SJCRH30 (cell line): ENCODE results near the gene GTF2H2C. TPM values are rescaled to one million over a fixed set of nuclear protein-coding genes. Genes with fewer than 3 reads are reported as not detected.
"Not testable (repeated sequence)": the region's sequence is repeated elsewhere in the genome, so short reads cannot be mapped to it uniquely, and the experiment has no call there.

ENCODE experiments used
- DNase-seq, 2 experiments: peaks; one replicate each; pipeline ENCODE4 v3.0.0-alpha.2; 2015 to 2020
- H3K27ac ChIP-seq: fragments of 250-450 bp; sonication (Bioruptor Pico); 2 replicates; pipeline ENCODE4 v1.5.1; 2020; ENCODE audit warnings: mild to moderate bottlenecking, moderate library complexity
- H3K27me3 ChIP-seq: fragments of 250-450 bp; sonication (Bioruptor Pico); 2 replicates; pipeline ENCODE4 v1.5.1; 2020; ENCODE audit warnings: mild to moderate bottlenecking, moderate library complexity
- H3K36me3 ChIP-seq: fragments of 250-450 bp; sonication (Bioruptor Pico); 2 replicates; pipeline ENCODE4 v1.5.1; 2020; ENCODE audit warnings: mild to moderate bottlenecking, moderate library complexity
- H3K4me1 ChIP-seq: fragments of 250-450 bp; sonication (Bioruptor Pico); 2 replicates; pipeline ENCODE4 v1.5.1; 2020; ENCODE audit warnings: mild to moderate bottlenecking, moderate library complexity
- H3K4me3 ChIP-seq: fragments of 250-450 bp; sonication (Bioruptor Pico); 2 replicates; pipeline ENCODE4 v1.5.1; 2020; ENCODE audit warnings: mild to moderate bottlenecking, moderate library complexity
- H3K9me3 ChIP-seq: fragments of 250-450 bp; sonication (Bioruptor Pico); replicated peaks from 2 replicates; pipeline ENCODE4 v1.5.1; 2020; ENCODE audit warnings: mild to moderate bottlenecking, moderate library complexity
- total RNA-seq: library from RNA; depleted of rRNA; stranded (reverse); fragments of >200 nt; shearing (Covaris generic); gene quantifications from 2 replicates; pipeline ENCODE4 v1.2.3, GENCODE V29; 2014; rRNA removed

The GTF2H2C gene
- total RNA-seq = 99.2 and 109 TPM in 2 replicates

- peak within 1 kb of the TSS; percentile 64 for H3K4me3 ChIP-seq
- not testable (repeated sequence) for H3K9me3 ChIP-seq
- peak; percentile 85 to 87 for DNase-seq
These were observed at the start of gene GTF2H2C for GRCh38 chr5:69559908-69560330. Gene GTF2H2C, plus strand, starts transcription at chr5:69560191. Its CDS starts 4,942 bp downstream, at chr5:69565133.

GRCh38 chr5:69510694-69511093 lies 49.3 kb upstream of the GTF2H2C start:
- H3K4me3 ChIP-seq = no peak overlapping the region
- H3K4me1 ChIP-seq = no peaks in the 10 kb centered on the region
- no peak overlapping the region for H3K27ac ChIP-seq
- DNase-seq = no peak
- peaks cover 10% of the 10 kb centered on the region for H3K36me3 ChIP-seq
- H3K27me3 ChIP-seq = no peaks in the 10 kb centered on the region
- H3K9me3 ChIP-seq = peaks cover 7% of the 10 kb centered on the region; the same call in 1 of the 2 replicates

More at GRCh38 chr5:69559908-69560330, at the start of gene GTF2H2C:
- not testable (repeated sequence) for H3K4me1 ChIP-seq, H3K27me3 ChIP-seq, H3K36me3 ChIP-seq
- H3K27ac ChIP-seq = peak within 1 kb of the TSS; percentile 66

- peaks cover 2% of the 10 kb centered on the region for H3K4me1 ChIP-seq
- H3K9me3 ChIP-seq = peaks cover 7% of the 10 kb centered on the region; the same call in 1 of the 2 replicates
- H3K36me3 ChIP-seq = peaks cover 10% of the 10 kb centered on the region
- no peak overlapping the region for H3K4me3 ChIP-seq
- H3K27ac ChIP-seq = no peak overlapping the region
- no peaks in the 10 kb centered on the region for H3K27me3 ChIP-seq
- no peak for DNase-seq
These were observed 47.2 kb upstream of the GTF2H2C start for GRCh38 chr5:69512740-69513260.

DNA sequence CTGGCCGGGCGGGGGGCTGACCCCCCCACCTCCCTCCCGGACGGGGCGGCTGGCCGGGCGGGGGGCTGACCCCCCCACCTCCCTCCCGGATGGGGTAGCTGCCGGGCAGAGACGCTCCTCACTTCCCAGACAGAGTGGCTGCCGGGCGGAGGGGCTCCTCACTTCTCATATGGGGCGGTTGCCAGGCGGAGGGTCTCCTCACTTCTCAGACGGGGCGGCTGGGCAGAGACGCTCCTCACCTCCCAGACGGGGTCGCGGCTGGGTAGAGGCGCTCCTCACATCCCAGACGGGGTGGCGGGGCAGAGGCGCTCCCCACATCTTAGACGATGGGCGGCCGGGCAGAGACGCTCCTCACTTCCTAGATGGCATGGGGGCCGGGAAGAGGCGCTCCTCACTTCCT lies 44.4 kb upstream of the GTF2H2C start:
- not testable (repeated sequence) for H3K27me3 ChIP-seq, DNase-seq

GRCh38 chr5:69516769-69517168 lies 43.2 kb upstream of the GTF2H2C start:
- Histone ChIP-seq H3K4me1 (peaks cover 31% of the 10 kb centered on the region), H3K9me3 (peaks cover 7% of the 10 kb centered on the region; the same call in 1 of the 2 replicates), H3K4me3 (no peak overlapping the region), H3K36me3 (no peaks in the 10 kb centered on the region; the same call in 1 of the 2 replicates), H3K27me3 (no peaks in the 10 kb centered on the region), H3K27ac (no peak overlapping the region)
- DNase-seq = no peak

More for the DNA sequence above, 44.4 kb upstream of the GTF2H2C start:
- H3K36me3 ChIP-seq, H3K4me3 ChIP-seq, H3K9me3 ChIP-seq, H3K27ac ChIP-seq: not testable (repeated sequence)
- H3K4me1 ChIP-seq = peaks cover 21% of the 10 kb centered on the region

DNA sequence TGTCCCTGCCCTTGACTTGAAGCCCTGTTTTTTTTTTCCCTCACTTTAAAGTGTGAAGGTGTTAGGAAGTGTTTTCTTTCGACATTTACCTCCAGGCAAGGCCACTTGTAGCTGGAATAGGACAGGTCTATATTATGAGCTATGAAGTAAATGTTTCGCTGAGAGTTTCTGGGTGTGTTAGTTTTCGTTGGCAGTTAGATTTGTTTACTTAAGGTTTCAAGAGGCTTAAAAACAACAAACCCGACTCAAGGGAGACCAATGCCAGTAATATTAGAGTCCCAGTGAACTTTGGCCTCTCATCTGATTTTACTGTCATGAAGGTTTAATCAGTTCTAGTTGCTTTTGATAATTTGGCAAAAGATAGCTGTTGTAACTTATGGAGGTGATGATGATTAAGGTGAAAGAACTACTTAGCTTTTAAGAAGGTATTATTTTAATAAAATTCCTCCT lies 42.2 kb upstream of the GTF2H2C start:
- peak overlapping the region; percentile 47 for H3K27ac ChIP-seq
- peaks cover 6% of the 10 kb centered on the region; the same call in 1 of the 2 replicates for H3K9me3 ChIP-seq
- no peaks in the 10 kb centered on the region; the same call in 1 of the 2 replicates for H3K36me3 ChIP-seq
- H3K4me1 ChIP-seq = peaks cover 33% of the 10 kb centered on the region
- DNase-seq = peak; percentile 33 to 76
- H3K4me3 ChIP-seq = no peak overlapping the region
- H3K27me3 ChIP-seq = no peaks in the 10 kb centered on the region

GRCh38 chr5:69519285-69519684 lies 40.7 kb upstream of the GTF2H2C start:
- peak overlapping the region; percentile 47; the same call in 1 of the 2 replicates for H3K27ac ChIP-seq
- H3K36me3 ChIP-seq = no peaks in the 10 kb centered on the region
- no peaks in the 10 kb centered on the region for H3K9me3 ChIP-seq
- H3K4me1 ChIP-seq = peaks cover 33% of the 10 kb centered on the region
- DNase-seq = no peak
- H3K27me3 ChIP-seq = no peaks in the 10 kb centered on the region
- H3K4me3 ChIP-seq = no peak overlapping the region

- H3K36me3 ChIP-seq = no peaks in the 10 kb centered on the region
- no peak overlapping the region for H3K4me3 ChIP-seq
- H3K9me3 ChIP-seq = no peaks in the 10 kb centered on the region
- no peak for DNase-seq
- peak overlapping the region; percentile 79; the same call in 1 of the 2 replicates for H3K27ac ChIP-seq
- H3K27me3 ChIP-seq = no peaks in the 10 kb centered on the region
- peaks cover 33% of the 10 kb centered on the region for H3K4me1 ChIP-seq
These were observed 38.0 kb upstream of the GTF2H2C start for GRCh38 chr5:69522035-69522434.

DNA sequence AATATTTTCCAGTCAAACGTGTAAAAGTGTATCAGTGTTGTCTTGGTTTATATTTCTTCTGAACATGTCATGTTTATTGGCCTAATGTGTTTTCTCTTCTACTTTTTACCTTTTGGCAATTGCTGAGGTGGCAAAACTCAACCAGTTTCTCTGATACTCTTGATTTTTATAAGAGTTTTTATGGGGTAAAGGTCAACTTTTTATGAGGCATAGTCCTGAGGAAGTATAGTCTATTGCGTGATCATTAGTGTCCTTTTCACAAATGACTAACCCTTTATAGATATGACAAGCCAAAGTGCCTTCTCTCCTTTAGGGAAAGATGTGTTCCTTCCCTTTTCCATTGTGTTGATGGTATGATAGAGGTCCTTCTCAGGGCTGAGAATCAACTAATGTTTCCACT lies 34.5 kb upstream of the GTF2H2C start:
- no peaks in the 10 kb centered on the region for H3K36me3 ChIP-seq
- H3K27me3 ChIP-seq = no peaks in the 10 kb centered on the region
- H3K27ac ChIP-seq = no peak overlapping the region
- no peak overlapping the region for H3K4me3 ChIP-seq
- H3K4me1 ChIP-seq = peaks cover 13% of the 10 kb centered on the region; the same call in 1 of the 2 replicates
- no peaks in the 10 kb centered on the region; the same call in 1 of the 2 replicates for H3K9me3 ChIP-seq
- no peak for DNase-seq

DNA sequence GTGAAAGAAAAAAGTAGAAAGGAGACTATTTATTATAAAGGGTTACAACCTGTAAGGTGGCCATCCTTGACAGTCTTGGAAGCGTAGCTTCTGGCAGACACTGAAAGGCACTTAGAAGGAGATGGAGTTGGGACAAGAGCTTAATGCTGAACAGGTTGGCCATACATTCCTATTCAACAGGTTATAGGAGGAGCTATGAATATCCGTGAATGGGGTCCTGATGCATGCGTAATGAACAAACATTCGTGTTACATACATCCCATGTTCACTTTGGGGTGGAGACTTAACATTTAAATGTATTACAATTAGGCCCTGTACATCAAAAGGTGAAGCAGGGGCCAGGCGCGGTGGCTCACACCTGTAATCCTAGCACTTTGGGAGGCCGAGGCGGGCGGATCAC lies 33.3 kb upstream of the GTF2H2C start:
- no peaks in the 10 kb centered on the region for H3K36me3 ChIP-seq
- no peak overlapping the region for H3K4me3 ChIP-seq
- H3K27ac ChIP-seq = no peak overlapping the region
- H3K27me3 ChIP-seq = no peaks in the 10 kb centered on the region
- no peak for DNase-seq
- H3K4me1 ChIP-seq = peaks cover 3% of the 10 kb centered on the region; the same call in 1 of the 2 replicates
- H3K9me3 ChIP-seq = no peaks in the 10 kb centered on the region; the same call in 1 of the 2 replicates

- no peak for DNase-seq
These were observed 32.7 kb upstream of the GTF2H2C start for GRCh38 chr5:69527128-69527770.

DNA sequence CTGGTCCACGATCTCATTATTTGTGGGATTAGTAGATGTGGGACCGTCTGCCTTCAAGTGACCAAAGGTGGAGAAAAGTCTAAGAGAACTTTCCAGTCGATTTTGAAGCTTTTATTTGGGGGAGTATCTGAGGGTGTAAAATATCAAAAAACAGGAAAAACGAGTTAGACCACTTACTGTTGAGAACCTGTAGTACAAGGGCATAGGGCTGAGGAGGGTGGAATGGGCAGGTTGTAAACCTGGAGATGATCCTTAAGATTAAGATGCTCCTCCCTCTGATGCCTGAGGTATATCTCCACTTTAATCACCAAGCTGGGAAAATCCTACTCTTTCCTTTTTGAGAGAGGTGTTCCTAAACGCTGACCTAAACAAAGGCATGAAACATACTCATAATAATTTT lies 32.0 kb upstream of the GTF2H2C start:
- Histone ChIP-seq H3K27ac (no peak overlapping the region), H3K36me3 (no peaks in the 10 kb centered on the region), H3K4me3 (no peak overlapping the region), H3K4me1 (no peaks in the 10 kb centered on the region), H3K9me3 (no peaks in the 10 kb centered on the region; the same call in 1 of the 2 replicates), H3K27me3 (no peaks in the 10 kb centered on the region)
- no peak for DNase-seq

More at GRCh38 chr5:69527128-69527770, 32.7 kb upstream of the GTF2H2C start:
- Histone ChIP-seq H3K27ac (no peak overlapping the region), H3K4me3 (no peak overlapping the region), H3K4me1 (no peaks in the 10 kb centered on the region), H3K36me3 (no peaks in the 10 kb centered on the region), H3K9me3 (no peaks in the 10 kb centered on the region; the same call in 1 of the 2 replicates), H3K27me3 (no peaks in the 10 kb centered on the region)

DNA sequence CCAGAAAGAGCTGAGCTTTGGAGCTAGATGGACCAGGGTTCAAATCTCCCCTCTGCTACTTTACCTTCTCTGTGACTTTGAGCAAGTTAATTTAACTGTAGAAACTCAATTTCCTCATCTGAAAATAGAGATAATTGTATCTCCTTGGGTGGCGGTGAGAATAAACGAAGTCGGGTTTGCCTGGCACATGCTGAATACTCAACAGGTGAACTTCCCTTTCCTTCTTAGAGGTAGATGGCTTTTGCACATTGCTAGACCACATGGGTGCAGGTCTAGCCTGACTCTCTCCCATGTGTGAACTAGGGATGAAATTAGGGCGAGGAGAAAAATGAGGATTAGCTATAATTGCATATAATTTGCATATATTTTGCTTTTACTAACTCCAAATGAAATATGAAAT lies 31.4 kb upstream of the GTF2H2C start:
- Histone ChIP-seq H3K27me3 (no peaks in the 10 kb centered on the region), H3K4me3 (no peak overlapping the region), H3K27ac (no peak overlapping the region), H3K4me1 (no peaks in the 10 kb centered on the region), H3K36me3 (no peaks in the 10 kb centered on the region), H3K9me3 (no peaks in the 10 kb centered on the region; the same call in 1 of the 2 replicates)
- no peak for DNase-seq

- no peaks in the 10 kb centered on the region; the same call in 1 of the 2 replicates for H3K9me3 ChIP-seq
- H3K4me1 ChIP-seq = no peaks in the 10 kb centered on the region
- no peak for DNase-seq
- H3K4me3 ChIP-seq = no peak overlapping the region
- no peak overlapping the region for H3K27ac ChIP-seq
- H3K27me3 ChIP-seq = no peaks in the 10 kb centered on the region
- no peaks in the 10 kb centered on the region for H3K36me3 ChIP-seq
These were observed 29.2 kb upstream of the GTF2H2C start for GRCh38 chr5:69530561-69531405.
